ENCODE data around the gene ZNF569.
A peak's percentile ranks its signal among the peaks of the same experiment; 100 is the strongest.

Gene ZNF569

GRCh38 chr19:37505958-37506386, 38.7 kb upstream of the ZNF569 start:
- no peak for TF ChIP-seq CTCF (IDR thresholded peaks at IDR 0.05; ENCODE audit: low read depth, low read length)
- H3K4me3 ChIP-seq (ENCODE audit: low read depth, low read length), result peak overlapping the region; percentile 75
- in situ Hi-C loops (cut with HindIII; ENCODE audit: low sequenced_read_pairs), result no loop called here
- DNase-seq (ENCODE audit: low read depth, low spot score), result no peak

- DNase-seq (ENCODE audit: low read depth, low spot score), result no peak
- in situ Hi-C loops (cut with HindIII; ENCODE audit: low sequenced_read_pairs), result no loop called here
- H3K4me3 ChIP-seq (ENCODE audit: low read depth, low read length), result no peak overlapping the region
- no peak for TF ChIP-seq CTCF (IDR thresholded peaks at IDR 0.05; ENCODE audit: low read depth, low read length)
Measured at GRCh38 chr19:37492213-37492612, 25.0 kb upstream of the ZNF569 start.

- in situ Hi-C loops (cut with HindIII; ENCODE audit: low sequenced_read_pairs), result no loop called here
- no peak overlapping the region for H3K4me3 ChIP-seq (ENCODE audit: low read depth, low read length)
- peak; percentile 6 for DNase-seq (ENCODE audit: low read depth, low spot score)
- no peak for TF ChIP-seq CTCF (IDR thresholded peaks at IDR 0.05; ENCODE audit: low read depth, low read length)
Measured at GRCh38 chr19:37484406-37485168, 17.3 kb upstream of the ZNF569 start.

GRCh38 chr19:37472165-37472564, 4.9 kb upstream of the ZNF569 start:
- no peak for TF ChIP-seq CTCF (IDR thresholded peaks at IDR 0.05; ENCODE audit: low read depth, low read length)
- in situ Hi-C loops (cut with HindIII; ENCODE audit: low sequenced_read_pairs), result no loop called here
- H3K4me3 ChIP-seq (ENCODE audit: low read depth, low read length), result no peak overlapping the region
- no peak for DNase-seq (ENCODE audit: low read depth, low spot score)

- in situ Hi-C loops (cut with HindIII; ENCODE audit: low sequenced_read_pairs), result no loop called here
- H3K4me3 ChIP-seq (ENCODE audit: low read depth, low read length), result no peak overlapping the region
- no peak for TF ChIP-seq CTCF (IDR thresholded peaks at IDR 0.05; ENCODE audit: low read depth, low read length)
- no peak for DNase-seq (ENCODE audit: low read depth, low spot score)
Measured at GRCh38 chr19:37470216-37470615, 3.0 kb upstream of the ZNF569 start.

- DNase-seq (ENCODE audit: low read depth, low spot score), result peak; percentile 91
- in situ Hi-C loops (cut with HindIII; ENCODE audit: low sequenced_read_pairs), result no loop called here
- H3K4me3 ChIP-seq (ENCODE audit: low read depth, low read length), result peak within 1 kb of the TSS; percentile 85
- no peak for TF ChIP-seq CTCF (IDR thresholded peaks at IDR 0.05; ENCODE audit: low read depth, low read length)
Measured at GRCh38 chr19:37468961-37469777, 1.9 kb upstream of the ZNF569 start, which contains the start of gene ZNF570. ZNF570 (plus strand) TSS chr19:37469356; CDS start chr19:37470355, 999 bp downstream.

Measured in astrocyte of the spinal cord (primary cell).